Urothelium cell line (cell line): ENCODE results near the gene FAM24A.
A peak's percentile ranks its signal among the peaks of the same experiment; 100 is the strongest.

Experiments used
- DNase-seq: peaks from one replicate; pipeline ENCODE4 v3.0.0; 2011; ENCODE audit warnings: low spot score, mixed read lengths
- FAIRE-seq: peaks from 2 replicates; lab custom pipeline; 2011; peaks lifted over from hg19 to GRCh38; lab: Jason Lieb, UNC

The FAM24A gene

DNA sequence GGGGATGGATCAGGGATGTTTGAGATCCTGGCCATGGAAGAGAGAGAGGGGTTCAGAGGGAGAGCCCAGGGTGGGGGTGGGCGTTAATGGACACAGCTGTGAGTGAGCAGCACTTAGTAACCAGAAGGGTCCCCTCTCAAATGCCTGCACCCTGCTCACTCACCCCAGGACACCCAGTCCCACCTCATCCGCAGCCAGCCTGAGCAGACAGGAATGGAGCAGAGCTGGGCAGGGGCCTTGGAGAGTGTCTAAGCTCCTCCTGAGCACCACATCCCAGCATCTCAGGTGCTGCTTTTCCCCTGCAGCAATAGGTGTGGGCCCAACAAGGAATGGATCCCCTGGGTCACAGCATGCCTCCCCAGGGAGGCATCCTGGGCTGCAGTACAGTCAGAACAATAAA, 5.3 kb downstream of the FAM24A start:
- DNase-seq, result no peak
- FAIRE-seq, result no peak

DNA sequence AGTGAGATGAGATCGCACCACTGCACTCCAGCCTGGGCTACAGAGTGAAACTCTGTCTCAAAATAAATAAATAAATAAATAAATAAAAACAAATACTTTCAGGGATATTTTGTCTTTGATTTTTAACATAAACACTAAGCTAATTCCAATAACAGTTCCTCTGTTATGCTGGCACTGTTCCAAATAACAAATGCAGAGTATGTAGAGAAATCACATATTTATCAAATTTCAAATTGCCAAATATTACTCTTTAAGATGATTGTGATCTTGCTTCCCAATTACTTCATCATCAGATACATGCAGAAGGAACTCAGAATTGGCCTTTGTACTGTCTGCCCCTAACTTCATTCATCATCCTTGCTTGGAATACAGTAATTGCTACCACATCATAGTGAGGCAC, 19.7 kb downstream of the FAM24A start:
- no peak for FAIRE-seq
- DNase-seq, result no peak

DNA sequence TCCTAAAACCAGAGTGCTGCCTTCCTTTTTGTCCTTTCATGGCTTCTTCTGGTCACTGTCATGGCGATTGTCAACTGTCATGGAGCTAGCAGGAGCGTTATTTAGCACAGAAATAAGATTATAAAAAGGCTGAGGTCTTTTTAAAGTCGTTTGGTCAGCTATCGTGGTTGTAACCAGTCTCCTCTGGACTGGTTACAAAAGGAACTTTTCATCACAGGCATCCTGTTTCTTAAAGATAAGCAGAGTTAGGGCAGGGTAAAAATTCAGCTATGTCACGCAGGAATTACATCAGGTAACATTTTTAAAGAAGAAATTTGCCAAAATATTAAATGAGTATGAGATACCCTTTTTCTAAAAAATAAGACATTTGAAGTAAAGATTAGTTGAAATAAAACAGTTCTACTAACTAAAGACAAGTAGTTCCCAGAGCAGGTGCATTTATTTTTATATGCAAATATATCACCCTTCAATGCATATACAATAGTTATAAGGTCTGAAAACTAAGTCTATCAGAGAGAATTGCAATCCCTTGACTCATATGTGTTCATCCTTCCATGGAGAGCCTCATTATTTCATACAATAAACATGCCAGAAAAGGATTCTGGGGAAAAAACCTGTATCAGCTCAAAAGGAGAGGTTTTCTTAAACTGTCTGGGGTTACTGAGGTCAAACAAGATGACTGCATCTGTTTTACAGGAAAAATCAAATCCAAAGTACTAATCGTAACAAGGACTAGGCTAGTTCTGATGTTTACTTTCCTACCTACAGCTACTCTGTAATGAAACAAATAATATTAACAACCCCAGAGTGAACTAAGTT, 20.9 kb downstream of the FAM24A start:
- DNase-seq (no peak), FAIRE-seq (no peak)

DNA sequence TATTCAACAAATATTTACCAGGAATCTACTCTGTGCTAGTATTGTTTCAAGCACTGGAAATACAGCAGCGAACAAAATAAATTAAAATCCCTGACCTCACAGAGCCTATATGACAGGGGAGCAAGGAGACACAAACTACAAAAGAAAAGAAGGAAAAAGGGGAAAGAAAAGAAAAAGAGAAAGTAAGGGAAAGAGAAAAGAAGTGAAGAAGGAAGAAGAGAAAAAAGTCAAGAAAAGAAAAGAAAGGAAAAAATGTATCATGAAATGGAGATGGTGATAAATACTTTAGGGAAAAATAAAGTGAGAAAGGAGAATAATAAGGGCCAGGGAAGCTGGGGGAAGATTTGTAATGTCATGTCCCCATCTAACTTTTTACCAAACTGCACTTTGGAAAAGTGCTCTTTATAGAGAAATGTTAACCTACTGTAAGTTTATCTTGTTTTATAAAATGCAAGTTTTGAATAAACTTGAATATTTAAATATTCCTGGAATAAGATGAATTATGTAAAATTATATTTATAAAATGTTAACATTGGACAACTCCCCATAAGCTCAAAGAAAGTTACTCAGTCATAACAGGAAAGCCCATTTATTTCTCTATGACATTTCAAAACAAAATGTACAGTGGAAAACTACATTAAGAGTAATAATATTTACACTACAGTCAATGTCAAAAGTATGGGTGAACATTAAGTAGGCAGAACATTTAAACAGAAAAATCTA, 28.9 kb downstream of the FAM24A start:
- no peak for DNase-seq
- FAIRE-seq, result no peak

DNA sequence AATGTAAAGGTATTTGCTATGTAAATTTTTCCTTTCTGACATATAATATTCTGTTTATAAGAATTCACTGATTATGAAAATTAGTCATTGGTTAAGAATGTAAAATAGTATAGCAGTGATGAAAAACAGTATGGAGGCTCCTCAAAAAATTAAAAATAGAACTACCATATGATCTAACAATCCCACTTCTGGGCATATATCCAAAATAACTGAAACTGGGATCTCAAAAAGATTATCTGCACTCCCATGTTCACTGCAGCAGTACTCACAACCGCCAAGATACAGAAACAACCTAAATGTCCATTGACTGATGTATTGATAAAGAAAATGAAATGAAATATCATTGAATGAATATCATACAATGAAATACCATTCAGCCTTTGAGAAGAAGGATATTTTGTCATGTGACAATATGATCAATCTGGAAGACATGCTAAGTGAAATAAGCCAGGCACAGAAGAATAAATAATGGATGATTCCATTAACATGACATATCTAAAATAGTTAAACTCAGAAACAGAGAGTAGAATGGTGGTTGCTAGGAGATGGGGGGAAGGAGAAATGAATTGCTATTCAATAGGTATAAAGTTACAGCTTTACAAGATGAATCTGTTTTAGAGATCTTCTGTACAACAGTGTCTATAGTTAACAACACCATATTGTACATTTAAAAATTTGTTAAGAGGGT, 29.6 kb downstream of the FAM24A start:
- DNase-seq (no peak), FAIRE-seq (no peak)

DNA sequence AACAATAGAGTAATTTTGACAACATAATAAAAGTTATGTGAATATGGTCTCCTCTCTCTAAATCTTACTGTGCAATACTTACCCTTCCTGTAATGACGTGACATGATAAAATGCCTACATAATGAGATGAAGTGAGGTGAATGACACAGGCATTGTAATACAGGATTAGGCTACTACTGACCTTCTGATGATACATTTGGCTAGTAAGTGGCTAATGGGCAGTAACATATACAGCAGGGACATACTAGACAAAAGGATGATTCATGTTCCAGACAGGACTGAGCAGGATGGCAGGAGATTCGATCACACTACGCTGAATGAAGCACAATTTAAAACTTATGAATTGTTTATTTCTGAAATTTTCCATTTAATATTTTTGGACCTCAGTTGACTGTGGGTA, 38.9 kb downstream of the FAM24A start:
- FAIRE-seq (no peak), DNase-seq (no peak)

DNA sequence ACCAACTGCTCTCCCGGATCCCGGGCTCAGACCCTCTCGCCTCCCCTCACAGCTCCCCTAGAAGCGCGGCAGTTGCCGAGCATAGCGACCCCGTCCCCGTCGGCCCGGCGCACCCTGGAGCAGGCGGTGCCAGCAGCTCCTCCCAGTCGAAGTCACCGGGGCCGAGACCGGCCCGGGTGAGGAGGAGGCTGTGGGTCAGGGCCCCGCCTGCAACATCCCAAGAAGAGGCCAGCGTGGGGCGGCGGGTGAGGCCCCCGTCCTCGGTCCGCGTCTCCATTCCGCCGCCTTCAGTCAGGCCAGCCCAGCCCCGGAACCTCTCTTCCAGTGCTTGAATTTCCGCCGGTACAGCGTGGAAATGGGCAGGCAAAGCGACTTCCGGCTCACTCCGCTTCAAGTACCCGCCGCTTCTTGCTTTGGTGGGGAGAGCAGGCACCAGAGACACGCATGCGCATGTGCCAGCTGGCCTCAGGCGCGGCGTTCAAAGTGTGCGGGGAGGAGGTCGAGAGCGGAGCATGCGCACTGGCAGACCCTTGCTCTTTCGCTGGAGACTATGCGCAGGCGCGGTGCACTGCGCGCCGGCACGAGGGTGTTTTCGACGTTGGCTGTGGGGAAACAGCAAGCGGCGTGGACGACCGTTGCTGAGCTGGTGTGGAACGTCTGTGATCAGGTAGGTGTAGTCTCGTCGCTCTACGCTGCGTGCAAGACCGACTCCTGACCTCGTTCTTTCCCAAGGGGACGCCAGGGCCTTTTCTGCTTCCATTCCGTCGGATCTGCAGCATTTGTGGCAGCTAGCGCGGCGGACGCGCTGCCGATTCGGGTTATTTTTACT, 43.7 kb downstream of the FAM24A start, which contains the start of gene C10orf88:
Gene C10orf88, minus strand, starts transcription at position 326 of the 829 bp plus-strand sequence. Its CDS starts 49 bp downstream, at position 277.
- FAIRE-seq, result peak; percentile 63

DNA sequence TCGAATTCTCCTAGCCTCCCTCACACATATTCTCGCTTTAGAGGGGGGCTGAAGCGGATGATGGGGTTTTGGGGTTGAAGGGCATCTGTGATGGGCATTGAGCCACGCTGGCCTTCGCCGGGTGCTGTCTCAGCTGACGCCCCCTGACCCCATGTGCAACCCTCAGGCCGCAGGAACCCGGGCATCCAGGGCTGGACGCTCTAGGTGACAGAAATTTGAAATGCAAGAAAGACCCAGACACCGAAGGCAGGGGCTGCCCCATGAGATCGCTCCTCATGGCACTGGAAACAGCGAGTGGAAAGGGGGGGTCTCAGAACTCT, 44.3 kb downstream of the FAM24A start:
- FAIRE-seq, result no peak

More for the DNA sequence above, 43.7 kb downstream of the FAM24A start, which contains the start of gene C10orf88:
- DNase-seq, result peak; percentile 97

DNA sequence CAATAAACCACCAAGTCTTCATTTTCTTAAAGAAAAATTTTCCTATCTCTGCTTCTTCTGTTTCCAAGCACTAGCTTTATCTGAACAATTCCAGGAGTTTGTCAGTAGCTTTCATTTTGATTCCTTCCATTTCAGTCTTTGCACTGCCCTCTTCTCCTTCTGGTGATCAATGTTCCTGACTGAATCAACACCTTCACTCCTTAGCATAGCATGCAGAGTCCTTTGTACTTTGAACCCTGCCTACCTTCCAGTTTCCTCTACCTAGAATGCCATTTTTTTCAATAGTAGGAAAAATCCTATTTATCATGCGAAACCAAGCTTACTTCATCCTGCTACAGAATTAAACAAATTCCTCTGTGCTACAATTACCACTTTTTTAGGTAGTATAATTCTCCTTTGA, 45.5 kb downstream of the FAM24A start:
- no peak for DNase-seq
- FAIRE-seq, result no peak

More for the DNA sequence above, 44.3 kb downstream of the FAM24A start:
- no peak for DNase-seq

DNA sequence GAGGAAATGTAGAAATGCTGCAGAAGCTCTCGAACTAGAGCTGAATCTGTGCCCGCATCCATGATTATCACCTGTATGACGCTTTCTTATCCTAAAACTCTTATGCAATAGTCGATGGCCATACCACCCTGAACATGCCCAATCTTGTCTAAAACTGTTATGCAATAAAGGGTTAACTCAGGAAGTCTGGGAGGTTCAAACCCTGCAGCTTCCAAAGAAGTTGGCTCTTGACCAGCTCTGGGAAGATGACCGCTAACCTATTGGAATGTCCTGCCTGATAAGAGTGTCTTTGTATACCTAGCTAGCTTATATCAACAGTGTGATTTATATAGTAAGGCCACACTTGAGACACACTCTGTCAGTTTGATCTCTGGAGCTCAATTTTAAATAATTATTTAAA, 47.1 kb downstream of the FAM24A start:
- FAIRE-seq (no peak), DNase-seq (no peak)

DNA sequence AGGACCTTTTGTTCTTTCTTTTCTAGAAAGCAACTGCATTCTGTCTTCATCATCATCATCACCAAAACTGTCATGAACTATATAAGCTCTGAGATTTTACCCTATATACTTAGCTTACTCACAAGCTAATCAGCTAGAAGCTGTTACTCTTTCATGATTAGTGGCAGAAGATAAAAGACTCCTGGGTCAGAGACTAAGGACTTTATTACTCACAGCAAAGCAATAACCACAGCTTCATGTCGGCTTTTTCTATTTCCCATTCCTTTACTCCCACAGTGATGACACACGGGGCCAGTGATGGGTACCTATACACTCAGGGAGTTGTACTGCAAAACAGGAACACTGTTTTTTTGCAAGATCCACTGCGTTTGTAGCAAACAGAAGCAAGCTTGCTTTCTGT, 52.0 kb downstream of the FAM24A start:
- FAIRE-seq (no peak), DNase-seq (no peak)
